GM12872 (cell line): ENCODE data around the gene MYO15B.

Experiments
- TF ChIP-seq, protein P1 (sequence below): IDR thresholded peaks from 3 replicates; pipeline ENCODE4 v1.5.1; 2011; ENCODE audit warnings: low read depth, mild to moderate bottlenecking, low read length, moderate library complexity; ENCODE audit not compliant: insufficient read depth

Gene MYO15B

DNA sequence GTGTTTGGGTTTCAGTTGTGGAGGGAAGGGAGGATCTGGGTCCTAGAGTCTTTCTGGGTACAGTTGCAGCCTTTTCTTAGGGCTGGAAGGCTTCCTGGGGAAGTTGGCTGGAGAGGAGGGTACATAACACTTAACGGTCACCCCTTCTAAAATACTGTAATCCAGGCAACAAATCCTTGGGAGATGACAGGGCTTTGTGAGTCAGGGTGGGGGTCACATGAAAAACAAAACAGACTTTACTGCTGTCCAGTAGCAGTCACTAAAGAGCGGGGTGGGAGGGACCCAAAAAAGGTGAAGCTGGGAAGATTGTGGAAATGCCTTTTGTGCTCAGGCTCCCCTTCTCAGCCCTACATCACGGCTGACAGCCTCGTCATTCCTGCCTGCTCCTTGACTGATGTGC is 85.9 kb downstream of the MYO15B start:
- TF ChIP-seq, protein P1, sequence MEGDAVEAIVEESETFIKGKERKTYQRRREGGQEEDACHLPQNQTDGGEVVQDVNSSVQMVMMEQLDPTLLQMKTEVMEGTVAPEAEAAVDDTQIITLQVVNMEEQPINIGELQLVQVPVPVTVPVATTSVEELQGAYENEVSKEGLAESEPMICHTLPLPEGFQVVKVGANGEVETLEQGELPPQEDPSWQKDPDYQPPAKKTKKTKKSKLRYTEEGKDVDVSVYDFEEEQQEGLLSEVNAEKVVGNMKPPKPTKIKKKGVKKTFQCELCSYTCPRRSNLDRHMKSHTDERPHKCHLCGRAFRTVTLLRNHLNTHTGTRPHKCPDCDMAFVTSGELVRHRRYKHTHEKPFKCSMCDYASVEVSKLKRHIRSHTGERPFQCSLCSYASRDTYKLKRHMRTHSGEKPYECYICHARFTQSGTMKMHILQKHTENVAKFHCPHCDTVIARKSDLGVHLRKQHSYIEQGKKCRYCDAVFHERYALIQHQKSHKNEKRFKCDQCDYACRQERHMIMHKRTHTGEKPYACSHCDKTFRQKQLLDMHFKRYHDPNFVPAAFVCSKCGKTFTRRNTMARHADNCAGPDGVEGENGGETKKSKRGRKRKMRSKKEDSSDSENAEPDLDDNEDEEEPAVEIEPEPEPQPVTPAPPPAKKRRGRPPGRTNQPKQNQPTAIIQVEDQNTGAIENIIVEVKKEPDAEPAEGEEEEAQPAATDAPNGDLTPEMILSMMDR: no peak
